HepG2 (cell line): ENCODE measurements around the gene COQ4. TPM values are rescaled to one million over a fixed set of nuclear protein-coding genes. Genes with fewer than 3 reads are reported as not detected.

Experiments used
- PTBP1 ChIP-seq: fragments of 200-400 bp; formaldehyde crosslinking; IDR thresholded peaks from 2 replicates; pipeline ENCODE4 v1.6.1; 2018; ENCODE audit warnings: low read length, low read depth; ENCODE audit not compliant: poor library complexity, severe bottlenecking
- SRF ChIP-seq: IDR thresholded peaks from 2 replicates; pipeline ENCODE4 v1.6.1; 2011; ENCODE audit warnings: mild to moderate bottlenecking, low read depth, low read length, moderate library complexity
- ZBTB21 ChIP-seq: sonication (generic); formaldehyde crosslinking; IDR thresholded peaks from 2 replicates; pipeline ENCODE4 v1.4.0; 2020; ENCODE audit warnings: missing genetic modification reagents
- ZBTB8A ChIP-seq: sonication (generic); formaldehyde crosslinking; IDR thresholded peaks from 2 replicates; pipeline ENCODE4 v1.4.0; 2020; ENCODE audit warnings: mild to moderate bottlenecking, low read depth, missing genetic modification reagents, borderline replicate concordance
- polyA plus RNA-seq, 8 experiments: library from polyadenylated mRNA; depleted of rRNA in 3 of 8; stranded (reverse) in 7 of 8; unstranded in 1 of 8; fragments of >200 nt; fragmentation: Illumina TruSeq in 4 of 8; extraction: Trizol in 4 of 8; gene quantifications; 2 replicates each; pipeline versions ENCODE4 v1.2.1 to v1.2.3, GENCODE V29; 2011 to 2016; ENCODE audit warnings: low read depth in 4 of 8, missing spikeins in 1 of 8, mixed read lengths in 1 of 8; ENCODE audit not compliant: insufficient read depth in 1 of 8
- total RNA-seq, 5 experiments: library from RNA; depleted of rRNA; stranded (reverse); fragments of >200 nt; fragmentation: Illumina TruSeq; extraction: Trizol; gene quantifications; 2 replicates each; pipeline ENCODE4 v1.2.3, GENCODE V29; 2016; ENCODE audit warnings: low read depth in 1 of 5
- TF ChIP-seq, protein P1 (sequence below): sonication (generic); formaldehyde crosslinking; IDR thresholded peaks from 2 replicates; pipeline ENCODE4 v1.5.0; 2020; ENCODE audit warnings: missing genetic modification reagents
- TF ChIP-seq, protein P2 (sequence below): sonication (generic); formaldehyde crosslinking; IDR thresholded peaks from one replicate; pipeline ENCODE4 v1.5.1; 2020; ENCODE audit warnings: mild to moderate bottlenecking, missing genetic modification reagents; ENCODE audit errors: not compliant biosample characterization
- TF ChIP-seq, protein P3 (sequence below): sonication (generic); formaldehyde crosslinking; IDR thresholded peaks from 2 replicates; pipeline ENCODE4 v1.5.0; 2020; ENCODE audit warnings: missing genetic modification reagents
- TF ChIP-seq, protein P4 (sequence below): sonication (generic); formaldehyde crosslinking; conservative IDR thresholded peaks from 2 replicates; pipeline ENCODE4 v1.4.0; 2020; ENCODE audit warnings: missing genetic modification reagents
- TF ChIP-seq, protein P5 (sequence below): sonication (generic); formaldehyde crosslinking; IDR thresholded peaks from 2 replicates; pipeline ENCODE4 v1.4.0; 2020; ENCODE audit warnings: missing genetic modification reagents, mild to moderate bottlenecking, borderline replicate concordance

Gene COQ4
- total and polyA plus RNA-seq, 2 of the 13 experiments (the other 11 are each of a cell fraction or from before 2014, with no cell fraction given): 26.1 to 36.0 TPM

DNA sequence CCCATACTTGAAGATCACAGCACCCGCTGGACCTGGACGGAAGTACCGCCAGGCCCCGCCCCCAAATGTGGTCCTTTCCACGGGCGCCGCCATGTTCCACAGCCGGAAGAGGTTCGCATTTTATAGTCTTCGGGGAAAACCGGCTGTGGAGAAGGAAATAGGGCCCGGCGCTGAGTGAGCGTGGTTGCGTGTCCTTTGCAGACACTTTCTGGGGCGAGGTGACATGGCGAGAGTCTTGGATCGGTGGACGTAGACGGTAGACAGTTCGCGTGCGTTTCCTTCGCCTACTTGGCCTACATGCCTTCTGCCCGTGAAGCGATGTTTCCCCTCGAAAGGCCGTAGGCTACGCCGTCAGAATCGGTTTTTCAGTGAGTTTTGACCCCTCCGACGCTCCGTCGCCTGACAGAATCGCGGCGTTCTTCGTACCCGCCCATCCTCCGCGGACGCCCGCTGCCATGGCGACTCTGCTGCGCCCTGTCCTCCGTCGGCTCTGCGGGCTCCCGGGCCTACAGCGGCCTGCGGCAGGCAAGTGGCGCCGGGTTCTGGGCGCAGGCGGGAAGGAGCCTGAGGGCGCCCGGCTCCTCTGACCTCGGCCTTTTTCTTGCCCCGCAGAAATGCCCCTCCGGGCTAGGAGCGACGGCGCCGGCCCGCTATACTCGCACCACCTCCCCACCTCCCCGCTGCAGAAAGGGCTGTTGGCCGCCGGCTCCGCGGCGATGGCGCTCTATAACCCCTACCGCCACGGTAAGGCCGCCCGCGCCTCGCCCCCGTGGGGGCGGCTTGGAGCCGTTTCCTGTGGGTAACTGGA, at the start of gene COQ4, which contains the start of gene TRUB2 (continued):
- TF ChIP-seq, protein P1, sequence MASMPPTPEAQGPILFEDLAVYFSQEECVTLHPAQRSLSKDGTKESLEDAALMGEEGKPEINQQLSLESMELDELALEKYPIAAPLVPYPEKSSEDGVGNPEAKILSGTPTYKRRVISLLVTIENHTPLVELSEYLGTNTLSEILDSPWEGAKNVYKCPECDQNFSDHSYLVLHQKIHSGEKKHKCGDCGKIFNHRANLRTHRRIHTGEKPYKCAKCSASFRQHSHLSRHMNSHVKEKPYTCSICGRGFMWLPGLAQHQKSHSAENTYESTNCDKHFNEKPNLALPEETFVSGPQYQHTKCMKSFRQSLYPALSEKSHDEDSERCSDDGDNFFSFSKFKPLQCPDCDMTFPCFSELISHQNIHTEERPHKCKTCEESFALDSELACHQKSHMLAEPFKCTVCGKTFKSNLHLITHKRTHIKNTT (CRISPR knock-in tag): no peak
- TF ChIP-seq, protein P2, sequence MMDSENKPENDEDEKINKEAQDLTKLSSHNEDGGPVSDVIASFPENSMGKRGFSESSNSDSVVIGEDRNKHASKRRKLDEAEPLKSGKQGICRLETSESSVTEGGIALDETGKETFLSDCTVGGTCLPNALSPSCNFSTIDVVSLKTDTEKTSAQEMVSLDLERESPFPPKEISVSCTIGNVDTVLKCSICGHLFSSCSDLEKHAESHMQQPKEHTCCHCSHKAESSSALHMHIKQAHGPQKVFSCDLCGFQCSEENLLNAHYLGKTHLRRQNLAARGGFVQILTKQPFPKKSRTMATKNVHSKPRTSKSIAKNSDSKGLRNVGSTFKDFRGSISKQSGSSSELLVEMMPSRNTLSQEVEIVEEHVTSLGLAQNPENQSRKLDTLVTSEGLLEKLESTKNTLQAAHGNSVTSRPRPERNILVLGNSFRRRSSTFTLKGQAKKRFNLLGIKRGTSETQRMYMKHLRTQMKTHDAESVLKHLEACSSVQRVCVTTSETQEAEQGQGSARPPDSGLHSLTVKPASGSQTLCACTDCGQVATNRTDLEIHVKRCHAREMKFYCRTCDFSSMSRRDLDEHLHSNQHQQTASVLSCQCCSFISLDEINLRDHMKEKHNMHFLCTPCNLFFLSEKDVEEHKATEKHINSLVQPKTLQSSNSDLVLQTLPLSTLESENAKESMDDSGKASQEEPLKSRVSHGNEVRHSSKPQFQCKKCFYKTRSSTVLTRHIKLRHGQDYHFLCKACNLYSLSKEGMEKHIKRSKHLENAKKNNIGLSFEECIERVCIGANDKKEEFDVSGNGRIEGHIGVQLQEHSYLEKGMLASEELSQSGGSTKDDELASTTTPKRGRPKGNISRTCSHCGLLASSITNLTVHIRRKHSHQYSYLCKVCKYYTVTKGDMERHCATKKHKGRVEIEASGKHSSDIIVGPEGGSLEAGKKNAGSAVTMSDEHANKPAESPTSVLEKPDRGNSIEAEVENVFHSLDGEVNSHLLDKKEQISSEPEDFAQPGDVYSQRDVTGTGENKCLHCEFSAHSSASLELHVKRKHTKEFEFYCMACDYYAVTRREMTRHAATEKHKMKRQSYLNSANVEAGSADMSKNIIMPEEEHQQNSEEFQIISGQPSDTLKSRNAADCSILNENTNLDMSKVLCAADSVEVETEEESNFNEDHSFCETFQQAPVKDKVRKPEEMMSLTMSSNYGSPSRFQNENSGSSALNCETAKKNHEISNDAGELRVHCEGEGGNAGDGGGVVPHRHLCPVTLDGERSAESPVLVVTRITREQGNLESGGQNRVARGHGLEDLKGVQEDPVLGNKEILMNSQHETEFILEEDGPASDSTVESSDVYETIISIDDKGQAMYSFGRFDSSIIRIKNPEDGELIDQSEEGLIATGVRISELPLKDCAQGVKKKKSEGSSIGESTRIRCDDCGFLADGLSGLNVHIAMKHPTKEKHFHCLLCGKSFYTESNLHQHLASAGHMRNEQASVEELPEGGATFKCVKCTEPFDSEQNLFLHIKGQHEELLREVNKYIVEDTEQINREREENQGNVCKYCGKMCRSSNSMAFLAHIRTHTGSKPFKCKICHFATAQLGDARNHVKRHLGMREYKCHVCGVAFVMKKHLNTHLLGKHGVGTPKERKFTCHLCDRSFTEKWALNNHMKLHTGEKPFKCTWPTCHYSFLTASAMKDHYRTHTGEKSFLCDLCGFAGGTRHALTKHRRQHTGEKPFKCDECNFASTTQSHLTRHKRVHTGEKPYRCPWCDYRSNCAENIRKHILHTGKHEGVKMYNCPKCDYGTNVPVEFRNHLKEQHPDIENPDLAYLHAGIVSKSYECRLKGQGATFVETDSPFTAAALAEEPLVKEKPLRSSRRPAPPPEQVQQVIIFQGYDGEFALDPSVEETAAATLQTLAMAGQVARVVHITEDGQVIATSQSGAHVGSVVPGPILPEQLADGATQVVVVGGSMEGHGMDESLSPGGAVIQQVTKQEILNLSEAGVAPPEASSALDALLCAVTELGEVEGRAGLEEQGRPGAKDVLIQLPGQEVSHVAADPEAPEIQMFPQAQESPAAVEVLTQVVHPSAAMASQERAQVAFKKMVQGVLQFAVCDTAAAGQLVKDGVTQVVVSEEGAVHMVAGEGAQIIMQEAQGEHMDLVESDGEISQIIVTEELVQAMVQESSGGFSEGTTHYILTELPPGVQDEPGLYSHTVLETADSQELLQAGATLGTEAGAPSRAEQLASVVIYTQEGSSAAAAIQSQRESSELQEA: peak; percentile 73
- TF ChIP-seq, protein P3, sequence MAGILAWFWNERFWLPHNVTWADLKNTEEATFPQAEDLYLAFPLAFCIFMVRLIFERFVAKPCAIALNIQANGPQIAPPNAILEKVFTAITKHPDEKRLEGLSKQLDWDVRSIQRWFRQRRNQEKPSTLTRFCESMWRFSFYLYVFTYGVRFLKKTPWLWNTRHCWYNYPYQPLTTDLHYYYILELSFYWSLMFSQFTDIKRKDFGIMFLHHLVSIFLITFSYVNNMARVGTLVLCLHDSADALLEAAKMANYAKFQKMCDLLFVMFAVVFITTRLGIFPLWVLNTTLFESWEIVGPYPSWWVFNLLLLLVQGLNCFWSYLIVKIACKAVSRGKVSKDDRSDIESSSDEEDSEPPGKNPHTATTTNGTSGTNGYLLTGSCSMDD (CRISPR knock-in tag): no peak
- TF ChIP-seq, protein P4, sequence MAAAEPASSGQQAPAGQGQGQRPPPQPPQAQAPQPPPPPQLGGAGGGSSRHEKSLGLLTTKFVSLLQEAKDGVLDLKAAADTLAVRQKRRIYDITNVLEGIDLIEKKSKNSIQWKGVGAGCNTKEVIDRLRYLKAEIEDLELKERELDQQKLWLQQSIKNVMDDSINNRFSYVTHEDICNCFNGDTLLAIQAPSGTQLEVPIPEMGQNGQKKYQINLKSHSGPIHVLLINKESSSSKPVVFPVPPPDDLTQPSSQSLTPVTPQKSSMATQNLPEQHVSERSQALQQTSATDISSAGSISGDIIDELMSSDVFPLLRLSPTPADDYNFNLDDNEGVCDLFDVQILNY (CRISPR knock-in tag): no peak
- TF ChIP-seq ZBTB8A (CRISPR knock-in tag) (no peak), PTBP1 (peak; percentile 24), SRF (peak; percentile 72; the same call in 1 of the 2 replicates), ZBTB21 (CRISPR knock-in tag) (no peak)
- TF ChIP-seq, protein P5, sequence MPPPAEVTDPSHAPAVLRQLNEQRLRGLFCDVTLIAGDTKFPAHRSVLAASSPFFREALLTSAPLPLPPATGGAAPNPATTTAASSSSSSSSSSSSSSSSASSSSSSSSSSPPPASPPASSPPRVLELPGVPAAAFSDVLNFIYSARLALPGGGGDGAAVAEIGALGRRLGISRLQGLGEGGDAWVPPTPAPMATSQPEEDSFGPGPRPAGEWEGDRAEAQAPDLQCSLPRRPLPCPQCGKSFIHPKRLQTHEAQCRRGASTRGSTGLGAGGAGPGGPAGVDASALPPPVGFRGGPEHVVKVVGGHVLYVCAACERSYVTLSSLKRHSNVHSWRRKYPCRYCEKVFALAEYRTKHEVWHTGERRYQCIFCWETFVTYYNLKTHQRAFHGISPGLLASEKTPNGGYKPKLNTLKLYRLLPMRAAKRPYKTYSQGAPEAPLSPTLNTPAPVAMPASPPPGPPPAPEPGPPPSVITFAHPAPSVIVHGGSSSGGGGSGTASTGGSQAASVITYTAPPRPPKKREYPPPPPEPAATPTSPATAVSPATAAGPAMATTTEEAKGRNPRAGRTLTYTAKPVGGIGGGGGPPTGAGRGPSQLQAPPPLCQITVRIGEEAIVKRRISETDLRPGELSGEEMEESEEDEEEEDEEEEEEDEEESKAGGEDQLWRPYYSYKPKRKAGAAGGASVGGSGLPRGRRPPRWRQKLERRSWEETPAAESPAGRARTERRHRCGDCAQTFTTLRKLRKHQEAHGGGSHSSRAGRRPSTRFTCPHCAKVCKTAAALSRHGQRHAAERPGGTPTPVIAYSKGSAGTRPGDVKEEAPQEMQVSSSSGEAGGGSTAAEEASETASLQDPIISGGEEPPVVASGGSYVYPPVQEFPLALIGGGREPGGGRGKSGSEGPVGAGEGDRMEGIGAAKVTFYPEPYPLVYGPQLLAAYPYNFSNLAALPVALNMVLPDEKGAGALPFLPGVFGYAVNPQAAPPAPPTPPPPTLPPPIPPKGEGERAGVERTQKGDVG (CRISPR knock-in tag): no peak; the same call in 1 of the 2 replicates
